ENCODE results near the gene CBX8. TPM values are rescaled to one million over a fixed set of nuclear protein-coding genes. Genes with fewer than 3 reads are reported as not detected.

The CBX8 gene
- total and polyA plus RNA-seq, 7 donors: 0.28 to 5.6 (median 1.8) TPM

DNA sequence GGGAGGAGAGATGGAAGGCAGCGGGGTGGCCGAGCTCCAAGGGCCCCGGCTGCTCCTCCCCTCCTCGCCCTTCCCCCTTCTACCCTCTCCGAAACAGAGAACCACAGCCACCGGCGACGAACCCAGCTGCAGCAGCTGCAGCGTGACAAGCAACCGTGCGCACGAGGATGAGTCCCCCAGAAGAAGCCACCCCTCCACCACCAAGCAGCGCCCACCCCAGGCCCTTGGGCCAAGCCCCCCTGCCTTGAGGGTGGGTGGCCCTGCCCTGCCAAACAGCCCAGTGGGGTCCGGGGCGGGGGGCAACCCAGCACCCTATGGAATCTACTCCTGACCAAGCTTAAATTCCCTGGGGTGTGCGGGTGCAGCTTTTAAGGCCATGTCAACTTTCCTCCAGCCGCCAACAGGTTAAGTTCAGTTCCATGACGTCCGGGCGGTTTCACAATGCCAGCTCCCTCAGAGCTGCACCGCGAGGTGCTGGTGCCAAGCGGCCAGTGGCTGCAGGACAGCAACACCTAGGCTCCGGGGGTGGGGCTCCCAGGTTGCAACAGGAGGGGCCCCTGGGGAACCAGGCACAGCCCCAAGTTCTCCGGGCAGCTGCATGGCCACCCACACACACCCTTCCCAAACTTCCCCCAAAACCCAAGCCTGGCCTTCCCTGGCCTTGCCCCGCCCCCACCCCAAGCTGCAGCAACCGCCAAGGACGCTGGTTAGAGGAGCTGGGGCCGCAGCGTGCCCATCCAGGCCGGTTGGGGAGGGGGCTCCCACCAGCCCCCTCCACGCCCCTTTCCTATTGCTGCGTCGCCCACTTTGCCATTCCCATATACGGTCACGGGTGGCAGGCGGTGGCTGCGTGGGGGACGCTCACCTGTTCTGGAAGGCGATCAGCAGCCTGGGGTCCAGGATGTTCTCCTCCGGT, 40.4 kb upstream of the CBX8 start:
- Histone ChIP-seq H3K27ac (peak overlapping the region; percentile 90 to 98 (median 97)), H3K36me3 (peaks cover 9 to 26% (median 16%) of the 10 kb centered on the region in 4 donors)
- 3 to 11% methylated on average over 41 of the region's 41 CpGs for WGBS, 2 donors

DNA sequence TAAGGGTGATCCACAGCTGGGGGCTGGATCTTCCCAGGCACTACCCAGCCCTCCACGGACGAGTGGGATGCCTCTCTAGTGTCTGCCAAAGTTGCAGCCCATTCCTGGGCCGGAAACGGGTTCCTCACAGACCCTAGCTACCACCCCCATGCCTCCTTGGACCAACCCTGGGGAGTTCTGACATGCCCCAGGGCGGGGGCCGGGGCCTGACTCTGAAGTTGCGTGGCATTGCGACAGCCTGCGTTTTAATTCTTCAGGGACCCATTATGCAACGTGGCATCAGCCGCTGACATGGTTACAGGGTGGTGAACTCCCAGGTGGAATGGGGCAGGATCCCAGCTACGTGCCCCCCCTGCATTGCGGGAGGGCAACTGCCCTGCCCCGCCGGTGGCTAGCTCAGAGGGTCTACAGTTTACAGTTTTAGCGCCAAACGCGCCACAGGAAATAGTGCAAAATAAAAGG, 39.7 kb upstream of the CBX8 start:
- intact Hi-C loops (cut with DNase I): loop anchor here (5.0 kb wide), 1 partner anchor 59 kb away; the partner anchor contains the start of gene CBX2
- TF ChIP-seq POLR2AphosphoS5 (IDR thresholded peaks at IDR 0.05): no peak
- TF ChIP-seq, protein P1, sequence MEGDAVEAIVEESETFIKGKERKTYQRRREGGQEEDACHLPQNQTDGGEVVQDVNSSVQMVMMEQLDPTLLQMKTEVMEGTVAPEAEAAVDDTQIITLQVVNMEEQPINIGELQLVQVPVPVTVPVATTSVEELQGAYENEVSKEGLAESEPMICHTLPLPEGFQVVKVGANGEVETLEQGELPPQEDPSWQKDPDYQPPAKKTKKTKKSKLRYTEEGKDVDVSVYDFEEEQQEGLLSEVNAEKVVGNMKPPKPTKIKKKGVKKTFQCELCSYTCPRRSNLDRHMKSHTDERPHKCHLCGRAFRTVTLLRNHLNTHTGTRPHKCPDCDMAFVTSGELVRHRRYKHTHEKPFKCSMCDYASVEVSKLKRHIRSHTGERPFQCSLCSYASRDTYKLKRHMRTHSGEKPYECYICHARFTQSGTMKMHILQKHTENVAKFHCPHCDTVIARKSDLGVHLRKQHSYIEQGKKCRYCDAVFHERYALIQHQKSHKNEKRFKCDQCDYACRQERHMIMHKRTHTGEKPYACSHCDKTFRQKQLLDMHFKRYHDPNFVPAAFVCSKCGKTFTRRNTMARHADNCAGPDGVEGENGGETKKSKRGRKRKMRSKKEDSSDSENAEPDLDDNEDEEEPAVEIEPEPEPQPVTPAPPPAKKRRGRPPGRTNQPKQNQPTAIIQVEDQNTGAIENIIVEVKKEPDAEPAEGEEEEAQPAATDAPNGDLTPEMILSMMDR (IDR thresholded peaks at IDR 0.05): no peak
- TF ChIP-seq EP300 (IDR thresholded peaks at IDR 0.05): no peak
- TF ChIP-seq POLR2A (IDR thresholded peaks at IDR 0.05): no peak
- H3K4me1 ChIP-seq: peaks cover 0 to 67% (median 61%) of the 10 kb centered on the region in 4 donors
- no peak for DNase-seq
- H3K9me3 ChIP-seq: no peaks in the 10 kb centered on the region
- WGBS, 2 donors: 12 to 28% methylated on average over 18 of the region's 18 CpGs
- peaks cover 9 to 26% (median 16%) of the 10 kb centered on the region in 4 donors for H3K36me3 ChIP-seq
- peak overlapping the region in 1 of 4 donors; percentile 90 for H3K27ac ChIP-seq
- peaks cover 17 to 50% (median 31%) of the 10 kb centered on the region in 3 donors for H3K27me3 ChIP-seq
- H3K4me3 ChIP-seq: peak overlapping the region in 3 of 4 donors; percentile 75 to 84 (median 76)

More for the DNA sequence above, 40.4 kb upstream of the CBX8 start:
- Histone ChIP-seq H3K4me1 (peaks cover 0 to 67% (median 60%) of the 10 kb centered on the region in 4 donors), H3K9me3 (no peaks in the 10 kb centered on the region), H3K27me3 (peaks cover 23 to 53% (median 38%) of the 10 kb centered on the region in 3 donors), H3K4me3 (peak overlapping the region; percentile 35 to 84 (median 76))
- DNase-seq: peak; percentile 93
- TF ChIP-seq POLR2AphosphoS5 (IDR thresholded peaks at IDR 0.05) (peak in 2 of 4 donors; percentile 49 to 52), EP300 (IDR thresholded peaks at IDR 0.05) (peak in 1 of 4 donors; percentile 52), POLR2A (IDR thresholded peaks at IDR 0.05) (peak in 1 of 2 donors; percentile 26)
- TF ChIP-seq, protein P1 (IDR thresholded peaks at IDR 0.05): peak in 1 of 4 experiments; percentile 15
- intact Hi-C loops (cut with DNase I): loop anchor here (5.0 kb wide), 1 partner anchor 60 kb away; the partner anchor contains the start of gene CBX2

DNA sequence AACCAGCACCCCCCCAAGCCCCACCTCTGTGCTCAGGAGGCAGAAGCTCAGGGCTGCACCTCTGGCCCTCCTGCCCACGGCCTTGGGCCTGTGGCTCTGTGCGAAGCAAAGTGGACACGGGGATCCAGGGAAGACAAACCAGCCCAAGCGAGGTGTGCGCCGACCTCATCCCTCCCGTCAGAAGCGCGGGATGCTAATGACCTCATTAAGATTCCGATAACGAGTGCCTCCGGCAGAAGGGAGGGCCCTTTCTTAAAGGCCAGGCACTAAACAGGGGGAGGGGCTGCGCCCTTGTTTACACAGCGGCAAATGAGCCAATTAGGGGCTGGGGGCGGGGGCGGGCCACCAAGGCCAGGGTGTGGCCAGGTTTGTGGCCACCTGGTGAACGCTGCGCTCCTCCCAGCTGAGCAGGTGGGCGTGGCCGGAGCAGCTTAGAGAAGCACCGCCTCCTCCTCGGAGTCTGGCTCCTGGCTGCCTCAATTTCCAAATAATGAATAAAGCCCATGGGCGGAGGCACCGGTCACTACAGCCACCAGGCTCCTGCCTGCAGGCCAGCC, 39.2 kb upstream of the CBX8 start:
- no peak overlapping the region for H3K4me3 ChIP-seq
- peaks cover 0 to 65% (median 61%) of the 10 kb centered on the region in 4 donors for H3K4me1 ChIP-seq
- H3K27ac ChIP-seq: no peak overlapping the region
- no peaks in the 10 kb centered on the region for H3K9me3 ChIP-seq
- peaks cover 11 to 45% (median 26%) of the 10 kb centered on the region in 3 donors for H3K27me3 ChIP-seq
- DNase-seq: no peak
- 16 to 70% methylated on average over 24 of the region's 24 CpGs for WGBS, 2 donors
- intact Hi-C loops (cut with DNase I): loop anchor here (5.0 kb wide), 1 partner anchor 59 kb away; the partner anchor contains the start of gene CBX2
- TF ChIP-seq, protein P1 (IDR thresholded peaks at IDR 0.05): no peak
- no peak for TF ChIP-seq POLR2A (IDR thresholded peaks at IDR 0.05)
- no peak for TF ChIP-seq EP300 (IDR thresholded peaks at IDR 0.05)
- no peak for TF ChIP-seq POLR2AphosphoS5 (IDR thresholded peaks at IDR 0.05)
- peaks cover 9 to 26% (median 16%) of the 10 kb centered on the region in 4 donors for H3K36me3 ChIP-seq

DNA sequence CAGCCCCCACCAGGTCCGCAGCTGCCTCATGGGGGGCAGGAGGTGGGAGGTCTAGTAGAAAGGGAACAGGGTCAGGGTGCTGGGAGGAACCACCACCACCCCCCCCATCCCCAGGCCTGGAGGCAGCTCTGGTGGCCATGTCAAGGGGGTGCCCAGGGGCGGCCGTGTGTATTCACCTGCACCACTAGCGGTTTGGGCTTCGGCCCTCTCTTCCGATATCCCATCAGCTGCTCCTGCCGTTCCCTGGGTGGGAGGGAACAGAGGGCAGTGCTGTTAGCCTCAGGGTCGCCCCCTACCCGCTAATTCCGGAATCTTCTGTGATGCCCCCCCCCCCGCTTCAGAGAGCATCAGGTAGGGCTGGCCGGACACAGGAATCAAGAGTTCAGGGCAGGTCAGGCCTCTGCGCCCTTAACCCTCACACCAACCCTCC, 38.6 kb upstream of the CBX8 start:
- no peak overlapping the region for H3K4me3 ChIP-seq
- peaks cover 6 to 39% (median 21%) of the 10 kb centered on the region in 3 donors for H3K27me3 ChIP-seq
- H3K4me1 ChIP-seq: peaks cover 0 to 61% (median 55%) of the 10 kb centered on the region in 4 donors
- H3K27ac ChIP-seq: no peak overlapping the region
- H3K36me3 ChIP-seq: peaks cover 9 to 26% (median 16%) of the 10 kb centered on the region in 4 donors
- intact Hi-C loops (cut with DNase I): loop anchor here (5.0 kb wide), 1 partner anchor 58 kb away; the partner anchor contains the start of gene CBX2
- H3K9me3 ChIP-seq: no peaks in the 10 kb centered on the region
- 69 to 86% methylated on average over 13 of the region's 13 CpGs for WGBS, 2 donors
- TF ChIP-seq POLR2A (IDR thresholded peaks at IDR 0.05): no peak
- TF ChIP-seq EP300 (IDR thresholded peaks at IDR 0.05): no peak
- TF ChIP-seq POLR2AphosphoS5 (IDR thresholded peaks at IDR 0.05): no peak
- TF ChIP-seq, protein P1 (IDR thresholded peaks at IDR 0.05): no peak
- DNase-seq: no peak

Measured in sigmoid colon (tissue), 7 donors.